Common myeloid progenitor, CD34-positive (primary cell): ENCODE data around the gene FOSB.

Experiments
- CTCF ChIA-PET: fragments of 350-600 bp; sonication (Branson Sonifier 250); formaldehyde crosslinking; loops from one replicate; lab custom pipeline; 2021; ENCODE audit warnings: antibody characterized with exemption; lab: Charles Lee
- POLR2A ChIA-PET: fragments of 350-600 bp; sonication (Branson Sonifier 250); formaldehyde crosslinking; loops from one replicate; lab custom pipeline; 2021; ENCODE audit warnings: antibody characterized with exemption; lab: Charles Lee
- DNase-seq, 3 donors: peaks; one replicate each; pipeline versions ENCODE4 v3.0.0 to v3.0.0-alpha.2; 2013
- H3K27ac ChIP-seq, 2 experiments: 1 replicate in 1 of 2; 2 replicates in 1 of 2; pipeline ENCODE4 v1.7.0; 2013; ENCODE audit warnings: inconsistent platforms in 2 of 2, low read length in 2 of 2, mild to moderate bottlenecking in 2 of 2, low read depth in 1 of 2, moderate library complexity in 1 of 2; ENCODE audit not compliant: severe bottlenecking in 2 of 2, insufficient read depth in 1 of 2, poor library complexity in 1 of 2
- H3K27me3 ChIP-seq, 5 experiments: replicated peaks in 2 of 5; 1 replicate in 3 of 5; 2 replicates in 2 of 5; pipeline versions ENCODE4 v1.6.1 to v1.7.0; 2013; ENCODE audit warnings: low read length in 4 of 5, mild to moderate bottlenecking in 2 of 5, moderate library complexity in 2 of 5, inconsistent platforms in 1 of 5; ENCODE audit not compliant: insufficient read depth in 5 of 5, control insufficient read depth in 4 of 5
- H3K36me3 ChIP-seq, 4 experiments: 1 replicate in 2 of 4; 2 replicates in 2 of 4; pipeline versions ENCODE4 v1.6.1 to v1.7.0; 2013; ENCODE audit warnings: low read length in 3 of 4, control low read depth in 1 of 4, mild to moderate bottlenecking in 1 of 4; ENCODE audit not compliant: control insufficient read depth in 4 of 4, insufficient read depth in 4 of 4
- H3K4me1 ChIP-seq, 4 experiments: 1 replicate in 3 of 4; 2 replicates in 1 of 4; pipeline versions ENCODE4 v1.6.1 to v1.7.1; 2013; ENCODE audit warnings: low read length in 3 of 4, mild to moderate bottlenecking in 3 of 4, control low read depth in 1 of 4, inconsistent platforms in 1 of 4, moderate library complexity in 1 of 4; ENCODE audit not compliant: control insufficient read depth in 4 of 4, insufficient read depth in 4 of 4; ENCODE audit errors: control extremely low read depth in 1 of 4
- H3K4me3 ChIP-seq, 7 experiments: 1 replicate in 4 of 7; 2 replicates in 3 of 7; pipeline versions ENCODE4 v1.5.1 to v1.7.0; 2013; ENCODE audit warnings: mild to moderate bottlenecking in 7 of 7, low read length in 6 of 7, moderate library complexity in 6 of 7, inconsistent platforms in 2 of 7, low read depth in 2 of 7, control low read depth in 1 of 7; ENCODE audit not compliant: insufficient read depth in 4 of 7, control insufficient read depth in 1 of 7; ENCODE audit errors: extremely low read depth in 1 of 7
- H3K9me3 ChIP-seq, 5 experiments: 1 replicate in 4 of 5; 2 replicates in 1 of 5; pipeline versions ENCODE4 v1.6.1 to v1.7.1; 2013; ENCODE audit warnings: low read length in 4 of 5, mild to moderate bottlenecking in 2 of 5, inconsistent platforms in 1 of 5, low read depth in 1 of 5, moderate library complexity in 1 of 5; ENCODE audit not compliant: control insufficient read depth in 4 of 5, insufficient read depth in 2 of 5; ENCODE audit errors: control extremely low read depth in 1 of 5
- WGBS: methylation state at CpG from one replicate; pipeline ENCODE4 v1.1.5; 2013; ENCODE audit not compliant: insufficient coverage; 5-methylcytosine and 5-hydroxymethylcytosine counted together

The FOSB gene

DNA sequence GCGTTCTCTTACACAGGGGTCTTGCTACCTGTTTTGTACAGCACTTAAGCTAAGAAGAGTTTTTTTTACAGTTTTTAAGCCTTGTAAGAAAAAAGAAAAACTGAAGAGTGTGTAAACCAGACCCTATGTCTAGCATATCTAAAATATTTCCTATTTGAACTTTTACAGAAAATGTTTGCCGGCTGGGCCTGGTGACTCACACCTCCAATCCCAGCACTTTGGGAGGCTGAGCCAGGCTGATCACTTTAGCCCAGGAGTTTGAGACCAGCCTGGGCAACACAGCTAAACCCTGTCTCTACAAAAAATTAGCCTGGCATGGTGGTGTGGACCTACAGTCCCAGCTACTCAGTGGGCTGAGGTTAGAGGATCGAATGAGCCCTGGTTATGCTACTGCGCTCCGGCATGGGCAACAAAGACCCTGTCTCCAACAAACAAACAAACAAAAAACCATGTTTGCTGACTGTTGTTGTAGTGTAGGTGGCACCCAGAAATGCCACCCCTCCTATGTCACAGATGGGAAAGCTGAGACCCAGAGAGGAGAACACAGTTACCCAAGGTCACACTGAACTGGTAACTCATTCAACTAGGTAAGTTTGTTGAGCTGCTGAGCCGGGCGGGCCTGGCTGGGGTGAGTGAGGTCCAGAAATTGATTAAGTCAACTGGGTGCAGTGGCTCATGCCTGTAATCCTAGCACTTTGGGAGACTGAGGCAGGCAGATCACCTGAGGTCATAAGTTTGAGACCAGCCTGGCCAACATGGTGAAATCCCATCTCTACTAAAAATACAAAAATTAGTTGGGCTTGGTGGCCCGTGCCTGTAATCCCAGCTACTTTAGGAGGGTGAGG is 37.6 kb downstream of the FOSB start:
- POLR2A ChIA-PET: no interaction called here
- peak overlapping the region in 1 of 2 experiments; percentile 86 for H3K27ac ChIP-seq
- peaks cover 0 to 2% (median 0%) of the 10 kb centered on the region in 5 experiments for H3K27me3 ChIP-seq
- H3K36me3 ChIP-seq: no peaks in the 10 kb centered on the region
- CTCF ChIA-PET: interaction anchor here (0.7 to 3.3 kb wide), 8 partner anchors 10 to 121 kb away, joined by 3 to 18 read pairs (median 5); partner anchors contain the start of gene RTN2
- H3K4me3 ChIP-seq: peak overlapping the region in 1 of 7 experiments; percentile 97
- H3K4me1 ChIP-seq: peaks cover 4 to 44% (median 30%) of the 10 kb centered on the region in 4 experiments
- WGBS: 90% methylated on average over 4 of the region's 8 CpGs
- DNase-seq: no peak
- no peaks in the 10 kb centered on the region for H3K9me3 ChIP-seq

DNA sequence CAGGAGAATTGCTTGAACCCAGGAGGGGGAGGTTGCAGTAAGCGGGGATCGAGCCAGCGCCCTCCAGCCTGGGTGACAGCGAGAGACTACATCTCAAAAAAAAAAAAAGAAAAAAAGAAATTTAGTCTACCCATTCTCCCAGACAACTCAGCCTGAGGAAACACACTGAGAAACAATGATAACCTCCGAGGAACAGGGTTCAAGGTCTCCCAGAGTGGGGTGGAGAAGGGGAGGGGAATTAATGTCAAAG is 38.1 kb downstream of the FOSB start:
- ChIA-PET CTCF (interaction anchor here (0.8 to 3.3 kb wide), 5 partner anchors 10 to 66 kb away, joined by 3 to 18 read pairs (median 8); partner anchors contain the start of gene RTN2), POLR2A (no interaction called here)
- no peaks in the 10 kb centered on the region for H3K9me3 ChIP-seq
- H3K27ac ChIP-seq: peak overlapping the region in 1 of 2 experiments; percentile 86
- H3K36me3 ChIP-seq: no peaks in the 10 kb centered on the region
- H3K27me3 ChIP-seq: peaks cover 0 to 2% (median 0%) of the 10 kb centered on the region in 5 experiments
- 81% methylated on average over 2 of the region's 5 CpGs for WGBS
- peaks cover 4 to 48% (median 33%) of the 10 kb centered on the region in 4 experiments for H3K4me1 ChIP-seq
- DNase-seq: no peak
- peak overlapping the region in 6 of 7 experiments; percentile 65 to 97 (median 94) for H3K4me3 ChIP-seq

DNA sequence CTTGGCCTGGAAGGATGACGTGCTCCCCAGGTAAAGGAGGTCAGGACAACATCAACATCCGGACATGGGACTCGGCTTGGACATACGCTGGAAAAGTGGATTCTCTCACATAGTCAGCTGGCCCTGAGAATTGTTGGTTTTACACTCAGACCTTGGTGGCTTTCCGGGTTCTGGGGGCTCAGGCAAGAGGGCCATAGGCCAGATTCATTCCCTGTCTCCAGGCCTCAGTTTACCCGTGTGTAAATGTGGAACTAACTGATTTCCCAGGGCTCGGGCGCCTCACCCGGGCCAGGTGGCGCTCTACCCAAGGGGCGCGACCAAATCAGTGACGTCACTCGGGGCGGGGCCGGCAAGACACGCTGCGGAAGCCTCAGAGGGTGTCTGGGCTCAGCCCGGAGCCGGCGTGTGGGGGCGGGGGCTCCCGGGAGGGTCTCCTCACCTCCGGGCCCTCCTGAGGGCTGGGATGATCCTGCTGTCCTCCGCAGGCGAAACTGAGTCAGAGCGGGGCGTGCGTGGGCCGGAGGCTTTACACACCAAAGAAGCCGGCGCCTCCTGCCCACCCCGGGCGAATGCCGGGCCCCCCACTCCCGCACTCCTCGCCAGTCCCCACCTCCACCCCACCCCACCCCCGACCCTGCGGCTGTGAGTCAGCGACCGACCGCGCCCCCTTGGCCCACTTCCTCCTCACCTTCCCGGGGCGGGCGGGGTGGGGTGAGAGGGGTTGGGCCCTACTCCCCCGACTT is 38.6 kb downstream of the FOSB start:
- CTCF ChIA-PET: interaction anchor here (0.8 to 3.3 kb wide), 4 partner anchors 9 to 67 kb away, joined by 5 to 18 read pairs (median 9); partner anchors contain the start of gene RTN2
- H3K4me1 ChIP-seq: peaks cover 5 to 51% (median 34%) of the 10 kb centered on the region in 4 experiments
- 2% methylated on average over 18 of the region's 47 CpGs for WGBS
- H3K27ac ChIP-seq: peak overlapping the region; percentile 64 to 86
- peak; percentile 92 to 97 (median 96) for DNase-seq
- no peaks in the 10 kb centered on the region for H3K36me3 ChIP-seq
- H3K27me3 ChIP-seq: peaks cover 0 to 2% (median 0%) of the 10 kb centered on the region in 5 experiments
- peak overlapping the region; percentile 28 to 97 (median 92) for H3K4me3 ChIP-seq
- POLR2A ChIA-PET: no interaction called here
- H3K9me3 ChIP-seq: no peaks in the 10 kb centered on the region

DNA sequence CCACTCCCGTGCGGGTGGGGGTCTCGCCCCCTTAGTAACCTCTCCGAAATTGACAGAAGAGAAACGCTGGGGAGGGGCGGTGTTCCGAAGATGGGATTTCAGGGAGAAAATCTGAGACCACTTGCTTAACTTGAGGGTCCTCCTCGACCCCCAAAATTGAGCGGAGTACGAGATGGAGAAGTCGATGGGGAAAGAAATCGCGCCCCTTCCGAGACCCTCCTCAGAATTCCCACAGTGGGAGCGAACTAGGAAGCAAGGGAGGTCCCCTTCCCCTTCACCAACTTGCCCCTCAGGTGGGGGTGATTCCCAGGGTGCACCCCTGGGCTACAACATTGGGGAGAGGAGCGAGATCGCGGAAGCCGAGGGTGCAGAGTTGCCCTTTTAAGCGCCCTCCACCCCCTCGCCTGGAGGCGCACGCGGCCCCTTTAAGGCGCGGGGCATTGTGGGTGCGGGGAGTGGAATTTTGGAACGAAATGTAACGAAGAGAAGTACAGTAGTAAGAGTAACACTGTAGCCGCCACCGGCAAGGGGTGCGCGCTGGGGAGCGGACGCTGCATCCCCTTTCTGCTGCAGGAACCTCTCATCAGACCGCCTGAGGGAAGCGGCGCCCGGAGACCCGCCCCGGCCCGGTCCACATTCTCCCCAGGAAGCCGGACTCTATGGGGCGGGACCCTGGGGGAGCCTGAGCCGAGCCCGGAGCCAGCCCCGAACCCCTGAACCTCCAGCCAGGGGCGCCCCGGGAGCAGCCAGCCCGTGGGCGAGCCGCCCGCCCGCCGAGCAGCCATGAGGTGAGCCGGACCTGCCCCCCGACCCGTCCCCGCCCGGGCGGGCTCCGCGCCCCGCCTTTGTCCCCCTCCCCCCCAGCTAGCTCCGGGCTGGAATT is 39.4 kb downstream of the FOSB start, which contains the start of gene VASP:
VASP (plus strand) TSS at position 491 of the 883 bp plus-strand sequence; CDS start at position 784, 293 bp downstream.
- DNase-seq: peak; percentile 88 to 95 (median 94)
- peak within 1 kb of the TSS; percentile 87 to 97 (median 92) for H3K4me3 ChIP-seq
- no peaks in the 10 kb centered on the region for H3K36me3 ChIP-seq
- WGBS: 0% methylated on average over 38 of the region's 65 CpGs
- ChIA-PET CTCF (interaction anchor here (1.2 to 1.5 kb wide), 2 partner anchors 13 to 68 kb away, joined by 3 to 5 read pairs; no protein-coding TSS in a partner anchor), POLR2A (no interaction called here)
- H3K9me3 ChIP-seq: no peaks in the 10 kb centered on the region
- H3K27me3 ChIP-seq: no peaks in the 10 kb centered on the region
- peaks cover 5 to 55% (median 34%) of the 10 kb centered on the region in 4 experiments for H3K4me1 ChIP-seq
- peak within 1 kb of the TSS; percentile 64 to 86 for H3K27ac ChIP-seq

DNA sequence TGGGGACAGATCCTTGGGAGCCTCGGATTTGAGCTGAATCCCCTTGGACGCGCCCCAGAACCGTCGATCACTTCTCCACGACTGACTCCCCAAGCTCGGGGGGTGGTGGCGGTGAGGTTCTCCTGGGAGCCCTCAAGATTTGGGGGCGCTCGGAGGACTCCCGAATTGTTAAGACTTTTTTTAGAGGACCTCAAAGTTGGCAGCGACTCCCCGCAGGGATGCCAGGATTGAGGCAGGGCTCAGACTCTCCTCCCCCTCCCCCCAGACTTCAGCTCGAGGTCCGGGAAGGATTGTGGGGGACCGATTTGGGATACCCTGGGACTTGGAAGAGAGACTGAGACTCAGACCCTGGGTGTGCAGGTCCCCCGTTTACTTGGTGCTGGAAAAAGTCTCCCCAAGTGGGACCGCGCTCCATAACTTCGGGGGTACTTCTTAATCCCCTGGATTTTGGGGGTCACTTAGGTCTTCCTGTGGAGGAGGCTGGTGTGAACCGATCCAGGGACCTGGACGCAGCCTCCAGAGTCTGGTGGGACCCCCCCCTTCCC is 40.1 kb downstream of the FOSB start:
- no peaks in the 10 kb centered on the region for H3K9me3 ChIP-seq
- ChIA-PET CTCF (interaction anchor here (1.2 to 1.5 kb wide), 2 partner anchors 13 to 68 kb away, joined by 3 to 5 read pairs; no protein-coding TSS in a partner anchor), POLR2A (no interaction called here)
- H3K4me1 ChIP-seq: peaks cover 8 to 58% (median 35%) of the 10 kb centered on the region in 4 experiments
- WGBS: 0% methylated on average over 18 of the region's 22 CpGs
- no peaks in the 10 kb centered on the region for H3K36me3 ChIP-seq
- no peaks in the 10 kb centered on the region for H3K27me3 ChIP-seq
- no peak for DNase-seq
- peak overlapping the region; percentile 64 to 86 for H3K27ac ChIP-seq
- peak overlapping the region; percentile 87 to 97 (median 92) for H3K4me3 ChIP-seq

DNA sequence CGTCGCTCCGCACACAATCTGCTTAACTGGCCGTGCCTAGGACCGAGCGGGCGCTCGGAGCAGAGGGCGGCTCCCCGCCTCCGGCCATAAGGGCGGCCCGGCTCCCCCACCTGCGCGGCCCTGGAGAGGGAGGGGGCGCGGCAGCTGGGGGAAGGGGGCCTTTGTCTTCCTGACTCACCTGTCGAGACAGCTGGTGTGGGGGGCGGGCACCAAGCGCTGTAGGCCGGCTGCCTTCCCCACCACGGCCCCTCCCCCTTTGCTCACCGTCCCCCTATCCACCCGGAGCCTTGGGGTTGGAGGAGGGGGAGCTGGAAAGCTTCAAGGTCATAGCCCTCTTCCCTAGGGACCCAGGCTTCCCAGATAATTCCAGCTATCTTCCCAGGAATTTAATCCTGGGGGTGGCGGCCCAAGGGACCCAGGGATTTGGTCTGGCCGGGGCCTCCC is 40.6 kb downstream of the FOSB start:
- H3K36me3 ChIP-seq: no peaks in the 10 kb centered on the region
- 0% methylated on average over 2 of the region's 26 CpGs for WGBS
- CTCF ChIA-PET: interaction anchor here (1.2 to 1.5 kb wide), 2 partner anchors 14 to 69 kb away, joined by 3 to 5 read pairs; no protein-coding TSS in a partner anchor
- peak overlapping the region; percentile 64 to 86 for H3K27ac ChIP-seq
- peak in 1 of 3 donors; percentile 42 for DNase-seq
- POLR2A ChIA-PET: no interaction called here
- H3K4me3 ChIP-seq: peak overlapping the region; percentile 87 to 97 (median 92)
- H3K9me3 ChIP-seq: no peaks in the 10 kb centered on the region
- H3K4me1 ChIP-seq: peaks cover 8 to 63% (median 39%) of the 10 kb centered on the region in 4 experiments
- no peaks in the 10 kb centered on the region for H3K27me3 ChIP-seq
